Endodermal cell (in vitro differentiated cells): ENCODE measurements around the gene MFAP4. TPM values are rescaled to one million over a fixed set of nuclear protein-coding genes. Genes with fewer than 3 reads are reported as not detected.

Experiments used
- DNase-seq: peaks from one replicate; pipeline ENCODE4 v3.0.0-alpha.2; 2017
- H3K27ac ChIP-seq: 2 replicates; pipeline ENCODE4 v1.5.1; 2013; ENCODE audit warnings: mild to moderate bottlenecking, low read depth, low read length, moderate library complexity
- H3K27me3 ChIP-seq: 2 replicates; pipeline ENCODE4 v1.6.1; 2013; ENCODE audit warnings: mild to moderate bottlenecking, low read length, moderate library complexity; ENCODE audit not compliant: insufficient read depth, control insufficient read depth, poor library complexity, severe bottlenecking
- H3K36me3 ChIP-seq: 2 replicates; pipeline ENCODE4 v1.7.0; 2013; ENCODE audit warnings: mild to moderate bottlenecking, low read length, moderate library complexity; ENCODE audit not compliant: control insufficient read depth, insufficient read depth
- H3K4me1 ChIP-seq: one replicate; pipeline ENCODE4 v1.7.0; 2013; ENCODE audit warnings: low read length; ENCODE audit not compliant: control insufficient read depth, insufficient read depth
- H3K4me3 ChIP-seq: 2 replicates; pipeline ENCODE4 v1.5.1; 2013; ENCODE audit warnings: mild to moderate bottlenecking, low read length, moderate library complexity
- H3K9ac ChIP-seq: 2 replicates; pipeline ENCODE4 v1.6.1; 2013; ENCODE audit warnings: mild to moderate bottlenecking, low read length, moderate library complexity; ENCODE audit not compliant: poor library complexity, severe bottlenecking; ENCODE audit errors: extremely low read depth
- H3K9me3 ChIP-seq: 2 replicates; pipeline ENCODE4 v1.6.1; 2013; ENCODE audit warnings: mild to moderate bottlenecking, low read length, moderate library complexity; ENCODE audit not compliant: control insufficient read depth
- H3K27ac Mint-ChIP-seq: 2 replicates; pipeline ENCODE4 v1.8.0; 2020; ENCODE audit warnings: mixed read lengths
- H3K27me3 Mint-ChIP-seq: 2 replicates; pipeline ENCODE4 v1.8.0; 2021; ENCODE audit warnings: mild to moderate bottlenecking, mixed read lengths; ENCODE audit not compliant: insufficient read depth
- H3K36me3 Mint-ChIP-seq: 2 replicates; pipeline ENCODE4 v1.8.0; 2020; ENCODE audit warnings: low read depth, mixed read lengths
- H3K4me1 Mint-ChIP-seq: 2 replicates; pipeline ENCODE4 v1.8.0; 2020; ENCODE audit warnings: mixed read lengths
- H3K4me3 Mint-ChIP-seq: 2 replicates; pipeline ENCODE4 v1.8.0; 2020; ENCODE audit warnings: mild to moderate bottlenecking, moderate library complexity, mixed read lengths
- H3K9me3 Mint-ChIP-seq: 2 replicates; pipeline ENCODE4 v1.8.0; 2020; ENCODE audit warnings: mild to moderate bottlenecking, mixed read lengths
- WGBS, 2 experiments: methylation state at CpG; one replicate each; pipeline versions ENCODE4 v1.1.5 to v1.1.7; 2013; ENCODE audit warnings: missing lambda C conversion rate in 2 of 2, mixed read lengths in 1 of 2; ENCODE audit not compliant: insufficient coverage in 1 of 2, insufficient read length in 1 of 2; 5-methylcytosine and 5-hydroxymethylcytosine counted together
- total RNA-seq, 2 donors: library from RNA; stranded (reverse); fragmentation: NEBNext Ultra II Directional in 1 of 2; extraction: Animal tissue kit (Norgen Biotek cat#: 25700) in 1 of 2; gene quantifications; 2 replicates in 1 of 2; 3 replicates in 1 of 2; pipeline ENCODE4 v1.2.1, GENCODE V29; 2021
- TF ChIP-seq, protein P1 (sequence below): fragments of 200-600 bp; sonication (generic); conservative IDR thresholded peaks from 2 replicates; pipeline ENCODE4 v1.5.0; 2021; ENCODE audit warnings: antibody characterized with exemption, mild to moderate bottlenecking

MFAP4 gene
- total RNA-seq, 2 donors from 2014 or later, result 11.1 to 36.8 TPM

DNA sequence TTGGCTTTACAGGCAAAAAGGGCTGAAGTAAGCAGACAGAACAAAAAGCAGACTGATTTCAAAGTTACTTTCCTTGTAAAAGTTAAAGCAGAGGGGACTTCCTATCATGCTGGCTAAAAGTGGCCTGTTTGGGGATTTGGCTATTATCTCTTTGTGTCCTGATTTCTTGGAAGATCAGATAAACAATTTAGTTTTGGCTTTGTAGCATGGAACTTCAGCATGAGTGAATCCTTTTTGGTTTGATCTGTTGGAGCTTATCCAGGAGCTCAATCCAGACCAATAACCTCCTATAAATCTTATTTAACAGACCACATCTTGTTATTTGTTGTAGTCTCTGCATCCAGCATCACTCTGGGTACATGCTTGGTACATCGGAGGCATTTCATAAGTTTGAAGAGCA, 15.2 kb upstream of the MFAP4 start:
- Mint-ChIP-seq H3K36me3 (no peaks in the 10 kb centered on the region), H3K27ac (no peak overlapping the region), H3K4me3 (no peak overlapping the region), H3K4me1 (peaks cover 19% of the 10 kb centered on the region), H3K9me3 (no peaks in the 10 kb centered on the region), H3K27me3 (no peaks in the 10 kb centered on the region)
- H3K36me3 ChIP-seq, result no peaks in the 10 kb centered on the region
- H3K4me3 ChIP-seq, result no peak overlapping the region
- no peak overlapping the region for H3K9ac ChIP-seq
- no peaks in the 10 kb centered on the region for H3K9me3 ChIP-seq
- peaks cover 8% of the 10 kb centered on the region for H3K4me1 ChIP-seq
- WGBS, 2 experiments, result 95 to 100% methylated on average over 1 of the region's 1 CpG
- H3K27ac ChIP-seq, result no peak overlapping the region
- TF ChIP-seq, protein P1, sequence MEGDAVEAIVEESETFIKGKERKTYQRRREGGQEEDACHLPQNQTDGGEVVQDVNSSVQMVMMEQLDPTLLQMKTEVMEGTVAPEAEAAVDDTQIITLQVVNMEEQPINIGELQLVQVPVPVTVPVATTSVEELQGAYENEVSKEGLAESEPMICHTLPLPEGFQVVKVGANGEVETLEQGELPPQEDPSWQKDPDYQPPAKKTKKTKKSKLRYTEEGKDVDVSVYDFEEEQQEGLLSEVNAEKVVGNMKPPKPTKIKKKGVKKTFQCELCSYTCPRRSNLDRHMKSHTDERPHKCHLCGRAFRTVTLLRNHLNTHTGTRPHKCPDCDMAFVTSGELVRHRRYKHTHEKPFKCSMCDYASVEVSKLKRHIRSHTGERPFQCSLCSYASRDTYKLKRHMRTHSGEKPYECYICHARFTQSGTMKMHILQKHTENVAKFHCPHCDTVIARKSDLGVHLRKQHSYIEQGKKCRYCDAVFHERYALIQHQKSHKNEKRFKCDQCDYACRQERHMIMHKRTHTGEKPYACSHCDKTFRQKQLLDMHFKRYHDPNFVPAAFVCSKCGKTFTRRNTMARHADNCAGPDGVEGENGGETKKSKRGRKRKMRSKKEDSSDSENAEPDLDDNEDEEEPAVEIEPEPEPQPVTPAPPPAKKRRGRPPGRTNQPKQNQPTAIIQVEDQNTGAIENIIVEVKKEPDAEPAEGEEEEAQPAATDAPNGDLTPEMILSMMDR, result no peak
- no peaks in the 10 kb centered on the region for H3K27me3 ChIP-seq
- no peak for DNase-seq

DNA sequence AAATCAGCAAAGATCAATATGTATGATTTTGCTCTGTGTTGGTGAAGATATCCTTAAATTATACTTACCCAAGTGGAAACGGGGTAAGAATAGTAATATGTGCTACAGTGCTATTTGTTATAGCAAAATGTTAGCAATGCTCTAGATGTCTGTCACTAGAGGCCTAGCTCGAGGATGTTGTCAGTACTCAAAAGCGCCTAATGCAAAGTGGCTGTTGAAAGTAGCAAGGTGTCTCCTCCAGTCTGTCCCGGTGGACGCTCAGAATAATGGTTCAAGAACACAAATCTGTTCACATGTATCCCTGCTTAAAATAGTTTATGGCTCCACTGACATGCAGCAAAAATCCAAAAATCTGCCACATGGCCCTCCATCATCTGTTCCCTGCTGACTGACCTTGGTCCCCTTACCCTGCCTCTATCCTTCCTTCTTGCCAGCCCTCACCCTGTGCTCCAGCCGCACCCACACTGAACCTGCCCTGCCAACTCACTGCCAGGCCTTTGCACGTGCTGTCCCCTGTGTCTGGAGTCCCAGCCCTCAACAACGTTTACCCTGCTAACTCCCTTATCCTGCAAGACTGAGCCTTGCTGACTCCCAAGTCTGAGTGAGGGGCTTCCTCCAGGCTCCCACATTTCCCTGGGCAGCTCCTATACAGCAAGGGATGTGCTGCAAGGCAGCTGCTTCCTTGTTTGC, 14.5 kb upstream of the MFAP4 start:
- Mint-ChIP-seq H3K36me3 (no peaks in the 10 kb centered on the region), H3K4me1 (peaks cover 19% of the 10 kb centered on the region), H3K27me3 (no peaks in the 10 kb centered on the region), H3K4me3 (no peak overlapping the region), H3K27ac (no peak overlapping the region), H3K9me3 (peaks cover 2% of the 10 kb centered on the region)
- Histone ChIP-seq H3K4me1 (peaks cover 8% of the 10 kb centered on the region), H3K36me3 (no peaks in the 10 kb centered on the region), H3K27ac (no peak overlapping the region), H3K9ac (no peak overlapping the region), H3K27me3 (no peaks in the 10 kb centered on the region), H3K9me3 (no peaks in the 10 kb centered on the region), H3K4me3 (no peak overlapping the region)
- WGBS, 2 experiments, result 84 to 91% methylated on average over 5 to 8 of the region's 8 CpGs
- DNase-seq, result no peak
- TF ChIP-seq, protein P1, result no peak

DNA sequence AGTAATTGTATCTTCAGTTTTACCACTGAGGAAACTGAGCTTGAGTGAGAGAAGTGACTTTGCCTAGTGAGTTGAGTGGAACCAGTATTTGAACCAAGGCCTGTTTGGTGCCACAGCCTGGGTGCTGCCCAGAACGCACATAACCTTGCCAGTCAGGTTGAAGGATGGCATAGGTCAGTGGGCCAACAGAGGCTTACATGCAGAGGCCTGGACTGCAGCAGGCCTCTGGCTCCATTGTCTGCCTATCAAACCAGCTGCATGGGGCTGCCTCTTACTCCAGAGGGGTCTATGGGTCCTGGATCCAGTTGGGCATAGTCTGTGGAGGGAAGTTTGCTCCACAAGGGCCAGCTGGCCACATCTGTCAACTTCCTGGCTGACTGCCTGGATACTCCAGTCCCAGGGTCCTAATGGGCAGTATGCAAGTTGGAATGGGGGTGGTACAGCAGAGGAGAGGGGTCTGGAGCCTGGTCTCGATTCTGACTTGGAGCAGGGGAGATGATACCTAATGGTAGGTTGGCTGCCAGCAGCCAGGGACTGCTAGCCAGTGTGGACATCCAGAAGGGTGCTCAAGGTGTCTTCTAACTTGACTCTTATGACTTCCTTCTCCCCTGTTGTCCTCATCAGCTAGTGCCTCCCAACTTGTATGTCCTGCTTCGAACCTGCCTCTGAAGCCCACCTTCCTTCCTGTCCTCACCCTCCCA, 12.9 kb upstream of the MFAP4 start:
- Mint-ChIP-seq H3K4me3 (no peak overlapping the region), H3K27me3 (no peaks in the 10 kb centered on the region), H3K4me1 (peaks cover 19% of the 10 kb centered on the region), H3K36me3 (no peaks in the 10 kb centered on the region), H3K9me3 (peaks cover 3% of the 10 kb centered on the region), H3K27ac (no peak overlapping the region)
- WGBS, 2 experiments, result 88 to 96% methylated on average over 3 of the region's 3 CpGs
- H3K4me1 ChIP-seq, result peaks cover 8% of the 10 kb centered on the region
- H3K27ac ChIP-seq, result no peak overlapping the region
- no peak overlapping the region for H3K4me3 ChIP-seq
- no peak overlapping the region for H3K9ac ChIP-seq
- TF ChIP-seq, protein P1, result no peak
- no peaks in the 10 kb centered on the region for H3K27me3 ChIP-seq
- no peak for DNase-seq
- no peaks in the 10 kb centered on the region for H3K9me3 ChIP-seq
- H3K36me3 ChIP-seq, result no peaks in the 10 kb centered on the region
